HG03159 (cell line): ENCODE results near the gene WNT7A.
"Not testable (repeated sequence)": the region's sequence is repeated elsewhere in the genome, so short reads cannot be mapped to it uniquely, and the experiment has no call there.

Experiments
- ATAC-seq: cut with Tn5 transposase; IDR thresholded peaks from one replicate; pipeline ENCODE4 v1.9.1; 2021; ENCODE audit warnings: mild to moderate bottlenecking, moderate library complexity; ENCODE audit not compliant: unreplicated experiment

The WNT7A gene

DNA sequence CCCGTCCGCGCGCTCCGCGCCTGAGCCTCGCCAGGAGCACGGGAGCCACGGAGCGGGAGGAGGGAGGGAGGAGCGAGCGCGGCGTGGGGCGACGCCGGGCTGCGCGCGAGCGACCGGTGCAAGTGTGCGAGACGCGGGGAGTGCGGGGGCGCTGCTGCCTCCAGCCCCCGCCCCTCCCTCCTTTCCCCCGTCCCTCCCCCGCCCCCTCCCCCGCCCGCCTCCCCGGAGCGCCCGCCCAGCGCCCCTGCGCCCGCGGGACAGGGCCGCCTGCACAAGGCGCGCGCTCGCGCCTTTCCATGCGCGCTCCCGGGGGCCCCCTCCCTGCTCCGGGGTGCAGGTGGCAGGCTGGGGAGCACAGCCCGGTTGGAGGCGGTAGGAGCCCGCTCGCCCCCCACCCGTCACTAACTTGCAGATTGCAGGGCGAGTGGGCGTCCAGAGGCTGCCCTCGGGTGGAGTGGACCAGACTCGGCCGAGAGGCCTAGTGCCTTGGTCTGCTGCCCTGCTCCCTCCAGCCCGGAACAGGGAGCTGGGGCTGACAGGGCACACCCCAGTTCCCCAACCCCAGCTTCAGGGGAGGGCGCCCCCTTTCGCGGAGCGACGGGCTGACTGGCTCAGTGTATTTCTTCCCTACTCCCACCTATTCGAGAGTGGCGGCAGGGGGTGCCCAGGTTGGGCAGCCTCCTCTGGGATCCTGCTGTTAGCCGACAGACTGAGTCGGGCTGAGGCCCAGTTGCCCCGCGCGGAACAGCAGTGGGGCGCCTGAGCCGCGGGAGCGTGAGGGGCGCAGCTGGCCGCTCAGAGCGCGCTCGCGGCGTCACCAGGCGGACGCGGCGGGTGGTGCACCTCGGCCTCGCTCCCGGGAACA, at the start of gene WNT7A:
WNT7A (minus strand) TSS at position 126 of the 865 bp plus-strand sequence. CDS start 255 bp downstream, outside the sequence.
- no peak for ATAC-seq

DNA sequence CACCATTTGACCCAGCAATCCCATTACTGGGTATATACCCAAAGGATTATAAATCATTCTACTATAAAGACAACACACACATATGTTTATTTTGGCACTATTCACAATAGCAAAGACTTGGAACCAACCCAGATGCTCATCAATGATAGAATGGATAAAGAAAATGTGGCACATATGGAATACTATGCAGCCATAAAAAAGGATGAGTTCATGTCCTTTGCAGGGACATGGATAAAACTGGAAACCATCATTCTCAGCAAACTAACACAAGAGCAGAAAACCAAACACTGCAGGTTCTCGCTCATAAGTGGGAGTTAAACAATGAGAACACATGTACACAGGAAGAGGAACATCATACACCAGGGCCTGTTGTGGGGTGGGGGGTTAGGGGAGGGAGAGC, 48.9 kb upstream of the WNT7A start:
- not testable (repeated sequence) for ATAC-seq

DNA sequence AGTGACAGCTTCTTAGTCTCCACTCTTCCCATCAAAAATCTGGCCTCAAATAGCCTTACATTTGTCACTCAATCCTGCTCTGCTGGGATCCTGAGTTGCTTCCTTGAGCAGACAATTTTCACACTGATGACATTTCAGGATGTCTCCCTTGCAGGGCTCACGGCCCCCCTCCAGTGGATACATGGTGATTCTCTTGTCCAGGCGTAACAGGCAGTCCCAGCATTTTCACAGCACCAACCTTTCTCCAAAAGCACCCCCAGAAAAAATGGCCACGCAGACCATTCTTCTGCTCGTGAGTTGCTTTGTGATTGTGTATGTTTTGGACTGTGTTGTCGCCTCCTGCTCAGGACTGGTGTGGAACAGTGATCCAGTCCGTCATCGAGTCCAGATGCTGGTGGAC, 47.4 kb upstream of the WNT7A start:
- no peak for ATAC-seq

DNA sequence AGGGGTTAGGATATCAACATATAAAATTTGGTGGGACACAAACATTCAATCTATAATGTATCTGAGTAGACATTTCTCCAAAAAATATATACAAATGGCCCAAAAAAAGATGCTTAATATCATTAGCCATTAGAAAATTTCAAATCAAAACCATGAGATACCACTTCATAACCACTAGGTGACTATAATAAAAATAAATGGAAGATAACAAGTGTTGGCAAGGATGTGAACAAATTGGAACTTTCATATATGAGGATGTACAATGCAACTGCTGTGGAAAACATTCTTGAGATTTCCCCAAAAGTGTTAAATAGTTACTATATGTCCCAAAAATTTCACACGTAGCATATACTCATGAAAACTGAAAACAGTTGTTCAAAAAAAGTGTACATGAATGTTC, 36.5 kb upstream of the WNT7A start:
- ATAC-seq: no peak

DNA sequence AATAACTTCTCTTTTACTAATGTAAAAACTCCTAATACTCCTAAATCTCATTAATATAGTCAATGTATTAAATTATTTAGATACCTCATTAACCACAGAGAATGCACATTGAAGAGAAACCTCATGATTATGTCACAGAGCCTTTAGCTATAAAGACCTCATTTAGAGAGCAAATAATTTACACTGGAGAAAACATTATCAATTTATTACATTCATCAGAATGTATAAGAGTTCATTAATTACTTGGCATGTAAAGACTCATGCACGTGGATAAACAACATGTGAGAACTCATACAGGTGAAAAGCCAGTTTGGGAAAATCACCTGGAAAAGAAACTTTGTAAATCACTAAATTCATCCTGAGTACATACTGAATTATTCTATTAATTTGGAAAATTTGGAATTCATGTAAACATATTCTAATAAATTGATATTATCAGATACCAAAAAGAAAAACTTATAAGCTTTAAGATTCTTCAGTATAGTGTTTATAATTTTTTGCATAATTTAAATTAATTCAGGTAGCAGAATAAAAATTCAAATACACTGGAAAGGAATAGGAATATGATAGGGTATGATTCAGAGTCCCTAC, 22.9 kb upstream of the WNT7A start:
- ATAC-seq: no peak

DNA sequence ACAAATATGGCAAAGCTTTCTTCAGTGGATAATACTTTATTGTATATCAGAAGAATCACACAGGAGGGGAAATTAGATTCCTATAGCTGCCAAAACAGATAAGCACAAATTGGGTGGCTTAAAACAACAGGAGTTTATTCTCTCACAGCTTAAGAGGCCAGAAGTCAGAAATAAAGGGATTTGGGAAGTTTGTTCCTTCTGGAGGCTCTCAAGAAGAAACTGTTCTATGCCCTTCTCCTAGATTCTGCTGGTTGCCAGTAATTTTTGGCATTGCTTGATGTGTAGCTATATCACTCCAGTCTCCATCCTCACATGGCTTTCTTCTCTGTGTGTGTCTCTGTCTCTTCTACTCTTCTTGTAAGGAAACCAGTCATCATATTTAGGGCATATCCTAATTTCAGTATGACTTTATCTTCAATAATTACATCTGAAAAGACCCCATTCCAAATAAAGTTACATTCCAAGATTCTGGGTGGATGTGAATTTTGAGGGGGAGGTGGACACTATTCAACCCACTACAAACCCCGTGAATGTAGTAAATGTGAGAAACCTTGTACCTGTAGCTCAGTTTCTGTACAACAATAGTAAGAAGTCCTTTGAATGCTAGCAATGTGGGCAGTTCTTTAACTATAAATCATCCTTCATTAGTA, 22.2 kb upstream of the WNT7A start:
- ATAC-seq: no peak

DNA sequence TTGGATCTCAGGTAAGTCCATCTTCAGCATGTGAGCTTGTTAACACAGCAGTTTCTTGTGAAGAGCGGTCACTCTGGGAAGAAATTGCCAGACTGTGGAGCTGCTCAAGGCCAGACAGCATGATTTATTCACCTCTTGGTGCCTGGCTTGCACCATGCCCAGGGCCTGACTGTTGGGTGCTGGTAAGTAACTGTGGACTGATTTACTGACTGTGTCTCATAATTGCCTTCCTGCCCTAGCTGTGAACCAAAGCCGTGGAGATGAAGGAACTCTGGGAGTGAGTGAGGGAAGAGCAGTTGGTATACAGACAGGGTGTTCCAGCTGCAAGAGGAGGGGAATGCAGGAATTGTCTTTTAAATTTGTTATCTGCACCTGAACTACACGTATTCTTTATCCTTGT, 18.5 kb upstream of the WNT7A start:
- no peak for ATAC-seq

DNA sequence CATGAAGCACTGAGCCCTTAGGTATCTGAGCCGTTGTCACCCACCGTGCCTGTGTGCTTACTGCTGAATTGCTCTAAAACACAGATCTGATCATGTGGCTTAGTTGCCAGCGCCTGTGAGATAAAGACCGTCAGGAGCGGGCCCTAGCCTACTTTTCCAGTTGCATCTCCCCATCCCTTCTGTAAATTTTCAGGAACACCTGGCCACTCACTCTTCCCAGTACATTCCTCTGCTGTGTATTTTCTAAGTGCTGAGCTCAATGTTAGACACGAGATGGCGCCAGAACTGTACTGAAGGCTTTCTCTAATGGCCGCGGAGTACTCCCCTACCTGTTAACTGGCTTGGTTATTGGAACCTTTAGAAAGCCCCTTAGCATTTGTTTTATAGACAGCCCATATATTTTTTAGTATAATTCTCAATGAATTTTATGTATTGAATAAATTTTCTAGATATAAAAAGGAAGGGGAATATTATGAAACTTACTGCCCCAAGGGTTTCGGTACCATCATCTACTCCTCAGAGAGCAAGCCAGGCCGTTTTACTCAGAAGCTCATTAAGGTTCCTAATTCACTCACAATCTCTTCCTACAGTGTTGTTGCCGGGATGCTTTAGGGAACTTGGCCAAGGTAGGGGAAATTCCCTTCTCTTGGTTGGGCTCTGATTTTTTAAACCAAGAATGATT, 16.7 kb upstream of the WNT7A start:
- ATAC-seq: no peak

DNA sequence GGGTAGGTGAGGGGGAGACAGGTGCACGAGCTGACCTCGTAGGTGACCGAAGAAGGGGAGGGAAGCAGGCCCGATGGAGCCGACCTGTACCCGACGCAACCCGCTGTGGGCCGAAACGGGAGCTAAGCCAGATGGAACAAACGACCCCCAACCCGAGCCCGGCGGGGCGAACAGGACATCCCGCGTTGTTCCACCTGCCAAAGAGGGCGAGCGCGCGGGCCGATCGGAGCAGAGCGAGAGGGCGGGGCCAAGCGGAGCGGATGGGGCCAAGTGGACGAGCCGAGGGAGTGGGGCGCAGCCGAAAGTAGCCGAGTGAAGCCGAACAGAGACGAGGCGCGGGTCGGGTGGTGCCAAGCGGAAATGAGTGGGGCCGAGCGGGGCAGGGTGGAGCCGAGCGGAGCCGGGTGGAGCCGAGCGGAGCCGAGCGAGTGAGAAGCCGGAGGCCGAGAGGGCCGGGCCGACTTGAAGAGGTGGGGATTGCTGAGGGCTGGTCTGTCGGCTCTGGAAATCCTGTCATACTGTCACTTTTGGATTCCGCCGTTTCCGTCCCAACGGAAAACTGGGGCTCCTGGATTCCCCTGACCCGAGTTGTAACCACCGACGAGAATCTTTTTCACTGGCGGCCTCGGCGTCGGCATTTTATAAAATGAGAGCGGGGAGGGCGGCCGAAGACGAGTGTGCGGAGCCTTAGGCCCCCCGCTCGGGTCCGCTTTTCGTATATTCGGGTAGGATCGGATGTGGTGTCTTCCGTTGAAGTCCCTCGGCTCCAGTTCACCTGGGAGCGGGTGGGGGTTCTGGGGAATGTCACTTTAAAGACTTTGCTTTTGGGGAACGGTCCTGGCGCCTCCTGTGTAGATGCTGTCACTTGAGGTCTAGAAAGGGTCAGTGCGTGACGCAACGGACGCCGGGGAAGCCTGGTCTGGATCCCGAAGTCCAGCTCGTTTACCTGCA, 15.6 kb upstream of the WNT7A start:
- ATAC-seq: peak; percentile 98

DNA sequence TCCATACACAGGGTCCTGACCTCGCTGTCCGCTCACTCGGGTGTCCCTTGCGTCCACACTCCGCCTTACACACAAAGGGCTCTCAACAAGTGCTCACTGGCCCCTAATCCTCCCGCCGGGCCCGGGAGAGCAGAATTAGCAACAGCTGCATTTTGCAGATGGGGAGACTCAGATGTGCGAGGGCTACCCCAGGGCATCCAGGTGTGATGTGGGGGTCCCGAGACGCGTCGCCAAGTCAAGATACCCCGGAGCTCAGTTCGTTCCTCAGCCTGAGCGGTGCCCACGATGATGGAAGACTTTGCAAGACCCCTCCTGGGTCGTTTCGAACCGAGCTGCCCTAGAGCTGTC, 14.9 kb upstream of the WNT7A start:
- no peak for ATAC-seq

DNA sequence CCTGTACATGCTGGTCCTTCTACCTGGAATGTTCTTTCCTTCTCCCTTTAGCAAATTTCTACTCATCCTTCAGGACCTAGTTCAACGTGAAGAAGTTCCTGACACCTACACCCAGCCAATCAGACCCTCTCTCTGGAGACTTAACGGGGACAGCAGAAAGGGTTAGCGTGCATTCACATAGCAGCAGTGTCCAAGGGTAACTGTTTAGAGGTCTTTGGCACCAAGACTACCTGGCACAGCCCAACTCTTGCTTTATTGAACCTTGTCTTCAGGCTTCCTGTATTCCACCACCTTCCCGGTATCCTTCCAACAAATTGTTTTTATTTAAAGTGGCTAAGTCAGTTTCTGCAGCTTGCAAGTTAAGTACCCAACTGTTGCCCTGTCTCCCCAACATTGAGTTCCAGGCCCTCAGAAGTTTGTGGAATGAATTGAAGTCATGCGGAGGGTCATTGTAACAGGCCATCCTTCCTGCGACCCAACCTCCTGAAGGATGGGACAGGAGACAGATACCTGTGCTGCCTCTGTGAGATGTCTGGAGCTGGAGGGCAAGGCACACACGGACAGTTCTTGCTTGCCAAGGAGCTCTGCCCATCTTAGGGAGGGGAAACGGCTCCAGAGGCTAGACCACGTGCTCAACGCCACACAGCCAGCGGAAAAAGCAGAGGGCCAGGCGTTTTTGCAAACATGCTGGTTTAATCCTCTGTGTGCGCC, 14.4 kb upstream of the WNT7A start:
- ATAC-seq: no peak

DNA sequence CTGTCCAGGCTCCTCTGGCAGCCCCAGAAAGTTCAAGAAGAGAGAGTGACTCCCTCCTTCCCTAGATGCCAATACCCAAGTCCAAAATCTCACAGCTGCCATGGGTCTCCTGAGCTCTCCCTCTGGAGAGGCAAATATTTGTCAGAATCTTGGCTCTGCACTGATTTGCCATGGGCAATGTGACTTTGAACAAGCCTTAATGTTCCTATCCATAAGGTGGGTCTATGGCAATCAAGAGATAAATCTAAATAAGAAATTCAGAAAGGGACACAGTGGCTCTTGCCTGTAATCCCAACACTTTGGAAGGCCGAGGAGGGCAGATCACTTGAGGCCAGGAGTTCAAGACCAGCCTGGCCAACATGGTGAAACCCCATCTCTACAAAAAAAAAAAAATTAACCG, 12.4 kb upstream of the WNT7A start:
- ATAC-seq: no peak

DNA sequence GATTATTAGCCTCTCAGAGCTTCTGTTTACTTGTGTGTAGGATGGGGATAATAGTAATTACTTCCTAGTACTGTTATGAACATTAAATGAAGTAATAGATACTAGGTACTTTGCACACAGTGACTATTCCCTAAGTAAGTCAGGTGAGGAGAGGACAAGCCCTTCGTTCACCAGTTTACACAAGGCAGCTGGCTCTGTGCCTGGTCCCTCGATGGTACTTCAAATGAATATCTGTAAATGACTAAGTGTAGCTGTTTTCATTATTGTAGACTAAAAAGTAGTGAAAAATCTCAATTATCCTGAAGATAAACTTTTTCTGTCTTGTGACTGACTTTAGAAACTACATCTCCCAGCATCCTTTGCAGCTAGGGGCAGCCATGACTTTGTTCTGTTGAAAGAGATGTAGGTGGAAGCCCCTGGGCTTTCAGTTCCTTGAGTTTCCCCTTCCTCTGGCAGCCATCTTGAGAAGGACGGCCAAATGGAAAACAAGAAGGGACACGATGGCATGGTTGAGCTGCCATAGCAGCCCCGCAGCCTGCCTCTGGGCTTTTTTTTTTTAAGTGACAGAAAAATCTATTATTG, 11.7 kb upstream of the WNT7A start:
- no peak for ATAC-seq

DNA sequence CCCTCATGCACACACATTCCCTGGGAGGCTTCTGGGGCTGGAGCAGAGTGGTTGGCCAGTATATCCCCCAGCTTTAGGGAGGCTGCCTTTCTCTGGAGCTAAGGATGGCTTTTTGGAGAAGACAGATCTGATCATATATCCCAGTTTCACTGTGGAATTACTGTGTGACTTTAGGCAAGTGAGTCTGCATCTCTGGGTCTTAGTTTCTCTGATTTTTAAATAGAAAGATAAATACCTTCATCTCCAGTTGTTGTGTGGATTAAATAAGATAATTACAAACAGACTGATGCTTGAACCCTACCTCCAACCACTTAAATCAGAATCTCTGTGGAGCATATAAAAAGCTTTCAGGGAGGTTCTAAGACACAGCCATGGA, 11.1 kb upstream of the WNT7A start:
- ATAC-seq: no peak

DNA sequence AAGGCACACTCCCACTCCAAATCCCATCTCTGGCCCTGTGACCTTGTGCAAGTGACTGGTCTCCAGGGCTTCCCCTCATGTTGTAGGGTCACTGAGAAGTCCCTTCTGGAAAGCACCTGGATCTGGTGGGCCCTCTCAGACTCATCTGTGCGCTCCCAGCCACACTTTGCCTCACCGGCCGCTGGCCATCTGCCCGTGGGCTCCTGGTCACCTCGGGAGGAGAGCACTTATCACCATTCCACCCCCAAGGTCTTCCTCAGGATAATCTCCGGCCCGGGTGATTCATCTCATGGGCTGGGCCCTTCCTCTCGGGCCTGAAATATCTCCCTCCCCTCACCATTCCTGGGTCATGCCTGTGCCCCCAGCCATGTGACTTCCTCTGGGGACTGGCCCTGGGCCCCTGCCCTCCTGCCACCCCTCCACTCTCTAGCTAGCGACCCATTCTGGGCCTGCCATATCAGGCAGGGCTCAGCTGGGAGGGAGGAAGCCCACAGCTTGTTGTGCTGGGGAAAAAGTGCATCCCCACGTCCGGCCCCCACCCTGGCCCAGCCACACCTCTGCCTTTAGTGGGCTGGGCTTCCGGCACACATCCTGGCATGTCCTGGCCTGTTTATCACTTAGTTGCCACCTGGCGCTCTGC, 10.6 kb upstream of the WNT7A start:
- no peak for ATAC-seq

DNA sequence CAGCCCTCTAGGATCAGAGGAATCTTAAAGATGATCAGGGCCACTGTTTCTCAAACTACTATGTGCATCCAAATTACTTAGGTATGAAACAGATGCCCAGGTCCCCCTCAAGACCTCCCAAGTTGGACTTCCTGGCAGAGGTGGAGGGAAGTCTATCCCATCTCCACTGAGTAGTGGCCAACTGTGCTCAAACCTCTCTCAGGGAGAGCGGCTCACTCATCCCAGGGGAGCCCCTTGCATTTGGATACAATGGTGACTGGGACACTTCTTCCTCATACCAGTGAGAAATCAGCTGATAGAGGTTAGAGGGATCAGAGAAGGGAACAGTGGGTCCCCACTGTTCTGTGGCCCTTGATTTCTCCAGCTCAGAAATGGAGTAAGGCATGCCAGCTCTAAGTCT, 8.7 kb upstream of the WNT7A start:
- ATAC-seq: no peak

DNA sequence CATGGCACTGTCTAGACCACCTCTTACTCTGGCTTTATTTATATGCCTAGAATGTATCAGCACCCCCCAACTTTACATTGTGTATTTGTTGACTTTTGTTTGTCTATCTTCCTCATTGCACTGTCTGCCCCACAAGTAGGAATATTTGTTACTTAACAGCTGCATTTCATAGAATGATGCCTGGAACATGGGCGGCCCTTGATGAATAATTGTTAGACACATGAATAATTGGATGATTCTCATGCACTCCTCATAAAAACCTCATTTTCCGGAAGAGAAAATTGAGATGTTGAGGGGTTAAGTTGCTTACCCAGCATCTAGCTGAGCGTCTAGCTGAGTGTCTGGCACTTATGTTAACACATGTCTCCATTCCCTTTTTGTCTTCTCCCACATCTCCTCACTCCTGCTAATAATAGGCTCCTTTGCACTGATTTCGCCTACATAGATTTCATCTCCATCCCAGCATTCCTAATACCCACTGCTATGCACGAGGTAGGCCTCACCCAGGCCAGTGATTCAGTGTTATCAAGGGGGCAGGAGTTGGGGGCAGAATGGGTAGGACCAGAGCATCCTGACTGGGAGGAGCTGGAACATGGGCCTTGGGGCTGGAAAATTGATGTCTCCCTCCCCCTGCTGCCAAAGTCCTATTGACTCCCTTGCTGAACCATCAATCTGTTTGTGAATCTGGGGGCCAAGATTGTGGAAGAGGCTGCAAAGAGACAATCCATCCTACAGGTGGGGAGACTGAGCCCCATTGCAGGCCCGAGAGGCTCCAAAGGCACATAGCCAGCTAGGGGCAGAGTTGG, 7.8 kb upstream of the WNT7A start:
- ATAC-seq: no peak

DNA sequence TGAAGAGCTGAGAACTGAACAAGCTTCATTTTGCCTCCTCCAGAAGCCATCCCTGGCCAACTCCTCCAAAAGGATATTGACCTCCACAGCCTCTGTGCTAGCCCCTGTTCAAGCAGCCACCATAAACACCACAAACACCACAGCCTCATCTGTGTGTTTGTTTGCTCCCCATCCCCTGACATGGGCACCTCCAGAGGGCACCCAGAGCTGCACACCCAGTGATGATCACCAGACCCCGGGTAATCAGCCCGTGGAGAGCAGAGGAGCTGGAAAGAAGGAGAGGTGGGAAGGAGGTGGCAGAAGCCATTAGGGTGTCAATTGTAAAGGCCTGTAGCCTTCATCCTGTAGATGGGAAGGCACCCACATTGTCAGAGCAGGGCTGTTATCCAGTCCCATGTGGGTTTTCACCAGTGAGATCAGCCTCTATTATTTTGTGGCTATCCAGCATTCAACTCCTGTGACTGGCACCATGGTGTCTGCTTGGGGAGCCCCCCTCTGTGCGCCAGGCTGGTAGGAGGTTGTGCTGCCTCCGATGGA, 6.8 kb upstream of the WNT7A start:
- ATAC-seq: no peak
